ENCODE data around the gene CDC40. TPM values are rescaled to one million over a fixed set of nuclear protein-coding genes. Genes with fewer than 3 reads are reported as not detected.

The CDC40 gene
- polyA plus RNA-seq, 1 of the 3 experiments (the other 2 are of a cell fraction) = 7.4 TPM

- Histone ChIP-seq H3K36me3 (replicated peaks in 1 of 2; ENCODE audit: control insufficient read depth in 1 of 2, insufficient read depth in 2 of 2, low read length in 1 of 2) (peaks cover 67 to 91% of the 10 kb centered on the region in 2 experiments), H3K9me2 (no peaks in the 10 kb centered on the region), H4K20me1 (ENCODE audit: insufficient read depth) (no peaks in the 10 kb centered on the region), H3K4me2 (no peak overlapping the region), H3K4me3 (ENCODE audit: low read depth in 2 of 2, low read length in 1 of 2) (no peak overlapping the region), H3K27ac (ENCODE audit: low read depth in 2 of 2, low read length in 1 of 2) (no peak overlapping the region), H3K9me3 (no peaks in the 10 kb centered on the region), H3F3A (replicated peaks; ENCODE audit: insufficient read depth) (peaks cover 7% of the 10 kb centered on the region), H2AFZ (ENCODE audit: low read depth) (no peak overlapping the region), H3K27me3 (ENCODE audit: insufficient read depth) (no peaks in the 10 kb centered on the region), H3K4me1 (ENCODE audit: control insufficient read depth in 1 of 2, insufficient read depth in 2 of 2, low read depth in 1 of 2, low read length in 1 of 2) (peaks cover 0 to 7% of the 10 kb centered on the region in 2 experiments; a peak in 1 of 4 replicates), H3K79me2 (ENCODE audit: insufficient read depth) (no peaks in the 10 kb centered on the region), H3K9ac (no peak overlapping the region)
- DNase-seq = no peak
- TF ChIP-seq SIN3A (IDR thresholded peaks at IDR 0.05; ENCODE audit: borderline replicate concordance, low read depth, low read length) = no peak
- TF ChIP-seq TCF12 (IDR thresholded peaks at IDR 0.05) = no peak
- no peak for TF ChIP-seq CHD2 (IDR thresholded peaks at IDR 0.05; ENCODE audit: low read length, partially characterized antibody)
- TF ChIP-seq MXI1 (IDR thresholded peaks at IDR 0.05; ENCODE audit: low read depth, low read length) = no peak
- no peak for TF ChIP-seq RFX5 (IDR thresholded peaks at IDR 0.05; ENCODE audit: low read length)
- POLR2A ChIA-PET = no interaction called here
- WGBS (ENCODE audit: low lambda C conversion rate) = 46% methylated on average over 1 of the region's 1 CpG
- CTCF ChIA-PET = interaction anchor here (1.0 to 1.6 kb wide), 3 partner anchors 15 to 127 kb away, joined by 3 to 5 read pairs (median 3); no protein-coding TSS in a partner anchor
Observed at GRCh38 chr6:110214338-110214737, 34.1 kb downstream of the CDC40 start.

- POLR2A ChIA-PET = no interaction called here
- DNase-seq = no peak
- H3K36me3 ChIP-seq (replicated peaks in 1 of 2; ENCODE audit: control insufficient read depth in 1 of 2, insufficient read depth in 2 of 2, low read length in 1 of 2) = peaks cover 68 to 88% of the 10 kb centered on the region in 2 experiments
Observed at GRCh38 chr6:110216140-110216539, 35.9 kb downstream of the CDC40 start.

More at GRCh38 chr6:110216140-110216539, 35.9 kb downstream of the CDC40 start:
- Histone ChIP-seq H3K4me3 (ENCODE audit: low read depth in 2 of 2, low read length in 1 of 2) (no peak overlapping the region), H2AFZ (ENCODE audit: low read depth) (no peak overlapping the region), H3K4me2 (no peak overlapping the region), H4K20me1 (ENCODE audit: insufficient read depth) (no peaks in the 10 kb centered on the region), H3K9me3 (no peaks in the 10 kb centered on the region), H3K79me2 (ENCODE audit: insufficient read depth) (no peaks in the 10 kb centered on the region), H3K27me3 (ENCODE audit: insufficient read depth) (no peaks in the 10 kb centered on the region), H3K9ac (no peak overlapping the region), H3K27ac (ENCODE audit: low read depth in 2 of 2, low read length in 1 of 2) (no peak overlapping the region), H3K9me2 (no peaks in the 10 kb centered on the region), H3F3A (replicated peaks; ENCODE audit: insufficient read depth) (peaks cover 4% of the 10 kb centered on the region), H3K4me1 (ENCODE audit: control insufficient read depth in 1 of 2, insufficient read depth in 2 of 2, low read depth in 1 of 2, low read length in 1 of 2) (peaks cover 0 to 7% of the 10 kb centered on the region in 2 experiments; a peak in 1 of 4 replicates)
- TF ChIP-seq POLR2AphosphoS5 (IDR thresholded peaks at IDR 0.05; ENCODE audit: low read depth, low read length) (no peak), TEAD4 (IDR thresholded peaks at IDR 0.05; ENCODE audit: borderline replicate concordance, insufficient read depth) (no peak), FOXJ3 (CRISPR knock-in tag; IDR thresholded peaks at IDR 0.05) (no peak), RFX5 (IDR thresholded peaks at IDR 0.05; ENCODE audit: low read length) (no peak), GABPA (IDR thresholded peaks at IDR 0.05; ENCODE audit: low read depth) (no peak), PBX3 (IDR thresholded peaks at IDR 0.05) (no peak), SIN3A (IDR thresholded peaks at IDR 0.05; ENCODE audit: borderline replicate concordance, low read depth, low read length) (no peak), TAF1 (IDR thresholded peaks at IDR 0.05; ENCODE audit: borderline replicate concordance, low read depth, low read length) (no peak), EP300 (IDR thresholded peaks at IDR 0.05; ENCODE audit: borderline replicate concordance in 1 of 2, low read depth in 1 of 2, low read length in 1 of 2) (no peak), ZBTB33 (IDR thresholded peaks at IDR 0.05; ENCODE audit: borderline replicate concordance, low read depth) (no peak), TCF12 (IDR thresholded peaks at IDR 0.05) (no peak), MAX (IDR thresholded peaks at IDR 0.05; ENCODE audit: low read depth) (no peak), RAD21 (IDR thresholded peaks at IDR 0.05; ENCODE audit: low read length) (no peak), NFIC (IDR thresholded peaks at IDR 0.05; ENCODE audit: borderline replicate concordance) (no peak), USF1 (IDR thresholded peaks at IDR 0.05; ENCODE audit: borderline replicate concordance, low read depth) (no peak)
- CTCF ChIA-PET = interaction anchor here (1.4 to 2.6 kb wide), 3 partner anchors 10 to 37 kb away, joined by 3 to 11 read pairs (median 4); no protein-coding TSS in a partner anchor
- WGBS (ENCODE audit: low lambda C conversion rate) = 91% methylated on average over 5 of the region's 5 CpGs

Measured in SK-N-SH (cell line).